GM18505 (cell line): ENCODE data around the gene PTPN5.
"Not testable (repeated sequence)": the region's sequence is repeated elsewhere in the genome, so short reads cannot be mapped to it uniquely, and the experiment has no call there.

Source experiments
- ATAC-seq: cut with Tn5 transposase; IDR thresholded peaks from one replicate; pipeline ENCODE4 v1.9.1; 2021; ENCODE audit not compliant: unreplicated experiment
- POLR2A ChIP-seq: IDR thresholded peaks from 4 replicates; pipeline ENCODE4 v1.6.1; 2011; ENCODE audit warnings: borderline replicate concordance; ENCODE audit not compliant: insufficient read depth, insufficient read length; ENCODE audit errors: extremely low read depth

The PTPN5 gene

DNA sequence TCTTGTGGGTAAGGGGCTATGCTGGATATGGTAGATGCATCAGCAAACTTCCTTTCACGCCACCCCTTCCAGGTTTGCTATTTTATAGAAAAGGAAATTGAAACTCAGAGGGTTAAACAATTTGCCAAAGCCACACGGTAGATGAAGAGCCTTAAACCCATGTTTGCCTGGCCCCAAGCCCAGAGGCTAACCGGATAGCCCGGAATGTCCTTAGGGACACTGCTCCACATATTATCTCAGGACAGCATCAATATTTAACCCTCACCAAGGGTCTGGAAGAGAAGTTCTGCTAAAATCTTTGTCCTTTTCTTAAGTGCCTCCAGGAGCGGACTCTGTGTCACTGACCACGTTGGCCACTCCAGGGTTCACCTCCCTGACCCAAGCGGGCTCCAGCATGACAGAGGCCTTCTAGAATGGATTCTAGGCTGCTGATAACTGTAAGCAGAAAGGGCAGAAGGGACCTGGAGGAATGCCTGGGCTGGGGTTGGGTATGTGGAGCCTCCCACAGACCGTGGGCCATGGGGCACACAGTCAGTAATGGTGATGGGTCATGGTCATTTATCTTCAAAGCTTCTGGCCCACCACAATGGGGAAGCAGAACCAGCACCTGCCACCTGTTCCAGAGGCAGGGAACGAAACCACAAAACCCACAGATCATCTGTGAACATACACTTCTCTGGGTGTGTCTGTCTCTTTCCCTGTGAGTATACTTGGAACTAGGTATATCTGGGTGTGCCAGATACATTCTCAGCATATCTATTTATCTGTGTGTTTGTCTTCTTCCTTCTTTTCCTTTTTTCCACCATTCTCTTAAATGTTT lies 98.4 kb downstream of the PTPN5 start:
- TF ChIP-seq POLR2A = no peak
- no peak for ATAC-seq

DNA sequence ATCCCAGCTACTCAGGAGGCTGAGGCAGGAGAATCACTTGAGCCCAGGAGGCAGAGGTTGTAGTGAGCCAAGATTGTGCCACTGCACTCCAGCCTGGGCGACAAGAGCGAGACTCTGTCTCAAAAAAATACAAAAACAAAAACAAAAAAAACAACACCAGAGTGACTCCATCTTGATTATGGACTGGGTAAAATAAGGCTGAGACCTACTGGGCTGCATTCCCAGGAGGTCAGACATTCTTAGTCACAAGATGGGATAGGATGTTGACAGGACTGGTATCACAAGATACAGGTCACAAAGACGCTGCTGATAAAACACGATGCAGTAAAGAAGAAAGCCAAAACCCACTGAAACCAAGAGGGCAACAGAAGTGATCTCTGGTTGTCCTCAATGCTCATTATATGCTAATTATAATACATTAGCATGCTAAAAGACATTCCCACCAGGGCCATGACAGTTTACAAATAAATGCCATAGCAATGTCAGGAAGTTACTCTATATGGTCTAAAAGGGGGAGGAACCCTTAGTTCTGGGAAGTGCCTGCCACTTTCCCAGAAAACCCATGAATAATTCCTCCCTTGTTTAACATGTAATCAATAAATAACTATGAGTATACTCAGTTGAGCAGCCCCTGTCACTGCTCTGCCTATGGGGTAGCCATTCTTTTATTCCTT lies 100.0 kb downstream of the PTPN5 start:
- not testable (repeated sequence) for ATAC-seq

DNA sequence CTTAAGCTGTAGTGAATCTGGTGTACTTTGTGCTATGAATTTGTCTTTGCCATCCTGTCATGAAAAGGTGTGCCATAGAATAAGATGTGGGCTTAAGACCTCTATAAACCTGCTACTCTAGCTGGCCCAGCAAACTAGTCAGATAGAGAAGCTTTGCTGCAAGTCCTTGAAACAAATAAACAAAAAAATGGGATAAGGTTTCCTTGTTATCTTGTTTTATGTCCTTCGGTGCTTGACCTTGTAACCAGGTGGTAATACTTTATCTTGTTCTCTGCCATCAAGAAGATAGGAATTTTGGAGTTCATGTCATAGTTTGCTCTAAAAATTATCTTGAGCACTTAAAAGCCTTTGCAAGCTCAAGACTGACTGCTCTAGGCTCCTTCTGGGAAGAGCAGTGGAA lies 107.3 kb downstream of the PTPN5 start:
- no peak for TF ChIP-seq POLR2A
- no peak for ATAC-seq

DNA sequence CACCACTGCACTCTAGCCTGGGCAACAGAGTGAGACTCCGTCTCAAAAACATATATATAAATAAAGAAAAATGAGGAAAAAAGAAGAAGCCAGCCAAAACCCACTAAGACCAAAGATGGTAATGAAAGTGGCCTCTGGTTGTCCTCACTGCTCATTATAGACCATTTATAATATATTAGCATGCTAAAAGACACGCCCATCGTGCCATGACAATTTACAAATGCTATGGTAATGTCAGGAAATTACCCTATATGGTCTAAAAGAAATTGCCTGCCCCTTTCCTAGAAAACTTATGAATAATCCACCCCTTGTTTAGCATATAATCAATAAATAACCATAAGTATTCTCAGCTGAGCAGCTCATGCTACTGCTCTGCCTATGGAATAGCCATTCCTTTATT lies 109.1 kb downstream of the PTPN5 start:
- no peak for TF ChIP-seq POLR2A
- no peak for ATAC-seq

DNA sequence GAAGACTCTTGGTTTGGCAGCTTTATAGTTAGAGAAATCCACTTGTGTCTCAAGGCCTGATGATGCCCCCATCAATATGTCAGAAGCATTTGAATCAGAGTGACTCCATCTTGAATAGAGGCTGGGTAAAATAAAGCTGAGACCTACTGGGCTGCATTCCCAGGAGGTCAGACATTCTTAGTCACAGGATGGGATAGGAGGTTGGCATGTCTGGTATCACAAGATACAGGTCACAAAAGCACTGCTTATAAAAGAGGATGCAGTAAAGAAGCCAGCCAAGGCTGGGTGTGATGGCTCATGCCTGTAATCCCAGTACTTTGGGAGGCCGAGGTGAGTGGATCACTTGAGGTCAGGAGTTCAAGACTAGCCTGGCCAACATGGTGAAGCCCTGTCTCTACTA lies 109.6 kb downstream of the PTPN5 start:
- not testable (repeated sequence) for ATAC-seq
